Hepatocyte (in vitro differentiated cells): ENCODE results near the gene TPSAB1.
"Not testable (repeated sequence)": the region's sequence is repeated elsewhere in the genome, so short reads cannot be mapped to it uniquely, and the experiment has no call there.

Experiments
- CTCF ChIP-seq: fragments of 200-600 bp; sonication (generic); IDR thresholded peaks from 2 replicates; pipeline ENCODE4 v1.5.1; 2016; ENCODE audit warnings: antibody characterized with exemption, mild to moderate bottlenecking; ENCODE audit not compliant: poor library complexity
- EZH2 ChIP-seq: fragments of 200-600 bp; sonication (generic); IDR thresholded peaks from 2 replicates; pipeline ENCODE4 v1.6.1; 2016; ENCODE audit warnings: antibody characterized with exemption, mild to moderate bottlenecking, borderline replicate concordance

- TF ChIP-seq CTCF, EZH2: not testable (repeated sequence)
These were observed 930 bp upstream of the TPSAB1 start for GRCh38 chr16:1239575-1239974.
